ENCODE measurements around the gene KLHL33. TPM values are rescaled to one million over a fixed set of nuclear protein-coding genes. Genes with fewer than 3 reads are reported as not detected.

The KLHL33 gene
- total and polyA plus RNA-seq, 10 of the 15 experiments (the other 5 are each of a cell fraction or from before 2014, with no cell fraction given), result 0.01 to 0.16 (median 0.04) TPM; not detected in 5

GRCh38 chr14:20476776-20477175, 40.8 kb upstream of the KLHL33 start (continued):
- TF ChIP-seq USF2 (IDR thresholded peaks at IDR 0.05; ENCODE audit: borderline replicate concordance, low read depth, low read length), result no peak

DNA sequence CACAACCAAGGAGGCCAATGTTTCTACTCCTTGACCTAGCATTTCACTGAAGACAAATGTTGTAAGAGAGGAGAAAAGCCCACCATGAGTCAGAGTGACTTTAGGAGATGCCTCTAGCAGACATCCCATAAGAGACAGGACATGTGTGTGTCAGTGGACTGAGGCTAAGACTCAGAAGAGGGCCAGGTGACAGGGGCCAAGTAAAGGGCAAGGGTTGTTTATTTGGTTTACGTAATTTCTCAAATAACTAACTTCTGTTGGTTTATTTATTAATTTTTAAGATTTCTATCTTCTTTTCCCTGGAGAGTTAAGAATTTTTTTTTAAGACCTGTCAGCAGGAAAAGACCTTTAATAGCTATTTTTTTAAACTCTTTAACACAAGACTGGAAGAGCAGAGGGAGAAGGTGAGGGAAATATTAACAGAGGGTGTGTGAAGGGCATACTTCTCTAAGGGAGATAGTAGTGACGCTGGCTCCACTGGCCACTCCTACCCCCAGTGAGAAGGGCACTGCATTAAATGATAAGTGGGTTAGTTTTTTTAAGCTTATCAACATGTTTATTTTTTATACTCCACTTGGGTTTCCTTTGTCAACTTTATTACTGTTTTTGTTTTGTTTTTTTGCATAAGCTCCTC, 36.7 kb upstream of the KLHL33 start:
- H3K9me3 ChIP-seq (replicated peaks; ENCODE audit: control insufficient read depth, insufficient read depth, low read length), result no peaks in the 10 kb centered on the region
- H3K9ac ChIP-seq (ENCODE audit: control insufficient read depth, insufficient read depth, low read length), result no peak overlapping the region
- no peaks in the 10 kb centered on the region for H3K27me3 ChIP-seq (replicated peaks in 1 of 2; ENCODE audit: control insufficient read depth in 2 of 2, insufficient read depth in 2 of 2, low read length in 1 of 2)
- H3K4me2 ChIP-seq (ENCODE audit: control insufficient read depth, insufficient read depth), result no peak overlapping the region
- CTCF ChIA-PET, result interaction anchor here (0.8 to 1.2 kb wide), 7 partner anchors 11 to 215 kb away, joined by 3 to 6 read pairs (median 3); partner anchors contain the start of gene PIP4P1
- H3K79me2 ChIP-seq (ENCODE audit: control insufficient read depth, insufficient read depth, low read length), result peaks cover 31% of the 10 kb centered on the region
- ATAC-seq (no peak), DNase-seq (ENCODE audit: low read depth, low spot score) (no peak), FAIRE-seq (no peak)
- peaks cover 7% of the 10 kb centered on the region; the same call in 1 of the 2 replicates for H3K4me1 ChIP-seq (ENCODE audit: control insufficient read depth, insufficient read depth, low read length)
- RAD21 ChIA-PET (ENCODE audit: unreplicated experiment), result interaction anchor here (0.6 to 1.5 kb wide), 2 partner anchors 15 to 217 kb away, joined by 3 read pairs; no protein-coding TSS in a partner anchor
- no peak overlapping the region for H3K4me3 ChIP-seq
- TF ChIP-seq HDAC6 (IDR thresholded peaks at IDR 0.05; ENCODE audit: unreplicated experiment), result no peak
- no peak for TF ChIP-seq NFYA (IDR thresholded peaks at IDR 0.05; ENCODE audit: borderline replicate concordance, low read depth, low read length)
- TF ChIP-seq SMAD5 (IDR thresholded peaks at IDR 0.05; ENCODE audit: low read depth), result no peak
- TF ChIP-seq, protein P1, sequence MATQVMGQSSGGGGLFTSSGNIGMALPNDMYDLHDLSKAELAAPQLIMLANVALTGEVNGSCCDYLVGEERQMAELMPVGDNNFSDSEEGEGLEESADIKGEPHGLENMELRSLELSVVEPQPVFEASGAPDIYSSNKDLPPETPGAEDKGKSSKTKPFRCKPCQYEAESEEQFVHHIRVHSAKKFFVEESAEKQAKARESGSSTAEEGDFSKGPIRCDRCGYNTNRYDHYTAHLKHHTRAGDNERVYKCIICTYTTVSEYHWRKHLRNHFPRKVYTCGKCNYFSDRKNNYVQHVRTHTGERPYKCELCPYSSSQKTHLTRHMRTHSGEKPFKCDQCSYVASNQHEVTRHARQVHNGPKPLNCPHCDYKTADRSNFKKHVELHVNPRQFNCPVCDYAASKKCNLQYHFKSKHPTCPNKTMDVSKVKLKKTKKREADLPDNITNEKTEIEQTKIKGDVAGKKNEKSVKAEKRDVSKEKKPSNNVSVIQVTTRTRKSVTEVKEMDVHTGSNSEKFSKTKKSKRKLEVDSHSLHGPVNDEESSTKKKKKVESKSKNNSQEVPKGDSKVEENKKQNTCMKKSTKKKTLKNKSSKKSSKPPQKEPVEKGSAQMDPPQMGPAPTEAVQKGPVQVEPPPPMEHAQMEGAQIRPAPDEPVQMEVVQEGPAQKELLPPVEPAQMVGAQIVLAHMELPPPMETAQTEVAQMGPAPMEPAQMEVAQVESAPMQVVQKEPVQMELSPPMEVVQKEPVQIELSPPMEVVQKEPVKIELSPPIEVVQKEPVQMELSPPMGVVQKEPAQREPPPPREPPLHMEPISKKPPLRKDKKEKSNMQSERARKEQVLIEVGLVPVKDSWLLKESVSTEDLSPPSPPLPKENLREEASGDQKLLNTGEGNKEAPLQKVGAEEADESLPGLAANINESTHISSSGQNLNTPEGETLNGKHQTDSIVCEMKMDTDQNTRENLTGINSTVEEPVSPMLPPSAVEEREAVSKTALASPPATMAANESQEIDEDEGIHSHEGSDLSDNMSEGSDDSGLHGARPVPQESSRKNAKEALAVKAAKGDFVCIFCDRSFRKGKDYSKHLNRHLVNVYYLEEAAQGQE (IDR thresholded peaks at IDR 0.05; ENCODE audit: low read depth, low read length), result no peak
- TF ChIP-seq ZNF622 (IDR thresholded peaks at IDR 0.05), result no peak
- TF ChIP-seq IKZF1 (conservative IDR thresholded peaks at IDR 0.05), result no peak
- no peak for TF ChIP-seq TARDBP (IDR thresholded peaks at IDR 0.05; ENCODE audit: borderline replicate concordance)
- no peak for TF ChIP-seq ATF7 (IDR thresholded peaks at IDR 0.05; ENCODE audit: low read depth)
- no peak for TF ChIP-seq POLR2A (IDR thresholded peaks at IDR 0.05; ENCODE audit: low read depth, low read length)
- no peak for TF ChIP-seq ZNF384 (IDR thresholded peaks at IDR 0.05; ENCODE audit: borderline replicate concordance, low read depth, low read length)
- no peak for TF ChIP-seq YBX1 (IDR thresholded peaks at IDR 0.05)
- no peak for TF ChIP-seq CREB1 (IDR thresholded peaks at IDR 0.05; ENCODE audit: low read depth)
- no peak for TF ChIP-seq HDGF (IDR thresholded peaks at IDR 0.05)
- no peak for TF ChIP-seq ZNF24 (IDR thresholded peaks at IDR 0.05)
- TF ChIP-seq, protein P2, sequence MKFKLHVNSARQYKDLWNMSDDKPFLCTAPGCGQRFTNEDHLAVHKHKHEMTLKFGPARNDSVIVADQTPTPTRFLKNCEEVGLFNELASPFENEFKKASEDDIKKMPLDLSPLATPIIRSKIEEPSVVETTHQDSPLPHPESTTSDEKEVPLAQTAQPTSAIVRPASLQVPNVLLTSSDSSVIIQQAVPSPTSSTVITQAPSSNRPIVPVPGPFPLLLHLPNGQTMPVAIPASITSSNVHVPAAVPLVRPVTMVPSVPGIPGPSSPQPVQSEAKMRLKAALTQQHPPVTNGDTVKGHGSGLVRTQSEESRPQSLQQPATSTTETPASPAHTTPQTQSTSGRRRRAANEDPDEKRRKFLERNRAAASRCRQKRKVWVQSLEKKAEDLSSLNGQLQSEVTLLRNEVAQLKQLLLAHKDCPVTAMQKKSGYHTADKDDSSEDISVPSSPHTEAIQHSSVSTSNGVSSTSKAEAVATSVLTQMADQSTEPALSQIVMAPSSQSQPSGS (IDR thresholded peaks at IDR 0.05; ENCODE audit: low read length), result no peak
- peaks cover 15 to 40% of the 10 kb centered on the region in 2 experiments for H3K36me3 ChIP-seq (ENCODE audit: control insufficient read depth in 2 of 2, insufficient read depth in 2 of 2, low read length in 1 of 2)
- no peak overlapping the region for H2AFZ ChIP-seq (ENCODE audit: control insufficient read depth, low read depth, low read length)
- H3K27ac ChIP-seq (ENCODE audit: control insufficient read depth, insufficient read depth), result no peak overlapping the region
- no peaks in the 10 kb centered on the region for H4K20me1 ChIP-seq (ENCODE audit: control insufficient read depth, insufficient read depth)
- WGBS (ENCODE audit: insufficient coverage, insufficient replicate concordance, low lambda C conversion rate, missing lambda C conversion rate), result 98% methylated on average over 2 of the region's 2 CpGs
- intact Hi-C loops (cut with micrococcal nuclease; ENCODE audit: unreplicated experiment), result no loop called here
- in situ Hi-C loops (cut with MboI), result no loop called here
- POLR2A ChIA-PET, result interaction anchor here (1.3 kb wide), 1 partner anchor 11 kb away, joined by 4 read pairs; the partner anchor contains the start of gene PIP4P1
- no TSS peak for BruUV-seq (replicated peaks)
- SMC1A ChIA-PET (ENCODE audit: uncharacterized antibody, unreplicated experiment), result interaction anchor here (1.0 to 4.7 kb wide), 5 partner anchors 9 to 57 kb away, joined by 3 to 36 read pairs (median 6); partner anchors contain the start of gene APEX1

All from GM12878 (cell line).